MG63 (cell line): ENCODE results near the gene TOGARAM2. TPM values are rescaled to one million over a fixed set of nuclear protein-coding genes. Genes with fewer than 3 reads are reported as not detected.

Source experiments
- DNase-seq: peaks from one replicate; pipeline ENCODE4 v3.0.0-alpha.2; 2020
- H3K27me3 ChIP-seq: fragments of 250-450 bp; sonication (Bioruptor Pico); 2 replicates; pipeline ENCODE4 v1.5.1; 2020; ENCODE audit warnings: mild to moderate bottlenecking, moderate library complexity
- H3K36me3 ChIP-seq: fragments of 250-450 bp; sonication (Bioruptor Pico); 2 replicates; pipeline ENCODE4 v1.5.1; 2020; ENCODE audit warnings: mild to moderate bottlenecking, moderate library complexity
- H3K4me3 ChIP-seq: fragments of 250-450 bp; sonication (Bioruptor Pico); 2 replicates; pipeline ENCODE4 v1.5.1; 2020; ENCODE audit warnings: mild to moderate bottlenecking, moderate library complexity
- H3K9me3 ChIP-seq: fragments of 250-450 bp; sonication (Bioruptor Pico); 2 replicates; pipeline ENCODE4 v1.5.1; 2020; ENCODE audit warnings: mild to moderate bottlenecking, moderate library complexity
- total RNA-seq: library from RNA; depleted of rRNA; stranded (reverse); fragments of >200 nt; shearing (Covaris generic); gene quantifications from 2 replicates; pipeline ENCODE4 v1.2.3, GENCODE V29; 2014; ENCODE audit warnings: low replicate concordance

TOGARAM2 gene
- total RNA-seq, 1 experiment from 2014 or later, result 3.7 TPM

GRCh38 chr2:28990445-28990844 lies 9.3 kb downstream of the TOGARAM2 start:
- Histone ChIP-seq H3K4me3 (no peak overlapping the region), H3K9me3 (no peaks in the 10 kb centered on the region), H3K27me3 (no peaks in the 10 kb centered on the region), H3K36me3 (no peaks in the 10 kb centered on the region)
- no peak for DNase-seq

GRCh38 chr2:28991021-28991420 lies 9.9 kb downstream of the TOGARAM2 start:
- H3K36me3 ChIP-seq, result no peaks in the 10 kb centered on the region
- no peak overlapping the region for H3K4me3 ChIP-seq
- peak; percentile 50 for DNase-seq
- no peaks in the 10 kb centered on the region for H3K9me3 ChIP-seq
- H3K27me3 ChIP-seq, result no peaks in the 10 kb centered on the region

- Histone ChIP-seq H3K27me3 (no peaks in the 10 kb centered on the region), H3K36me3 (no peaks in the 10 kb centered on the region), H3K4me3 (no peak overlapping the region), H3K9me3 (no peaks in the 10 kb centered on the region)
- DNase-seq, result no peak
Observed at GRCh38 chr2:28991460-28991859, 10.4 kb downstream of the TOGARAM2 start.

- no peak for DNase-seq
- no peaks in the 10 kb centered on the region for H3K36me3 ChIP-seq
- no peak overlapping the region for H3K4me3 ChIP-seq
- no peaks in the 10 kb centered on the region for H3K27me3 ChIP-seq
- H3K9me3 ChIP-seq, result no peaks in the 10 kb centered on the region
Observed at GRCh38 chr2:28993206-28993960, 12.3 kb downstream of the TOGARAM2 start.

- Histone ChIP-seq H3K9me3 (no peaks in the 10 kb centered on the region), H3K36me3 (no peaks in the 10 kb centered on the region), H3K4me3 (no peak overlapping the region), H3K27me3 (no peaks in the 10 kb centered on the region)
- DNase-seq, result no peak
Observed at GRCh38 chr2:28994074-28994473, 13.0 kb downstream of the TOGARAM2 start.

GRCh38 chr2:28994679-28995078 lies 13.6 kb downstream of the TOGARAM2 start:
- no peaks in the 10 kb centered on the region for H3K27me3 ChIP-seq
- no peak overlapping the region for H3K4me3 ChIP-seq
- H3K9me3 ChIP-seq, result no peaks in the 10 kb centered on the region
- DNase-seq, result no peak
- H3K36me3 ChIP-seq, result no peaks in the 10 kb centered on the region

DNA sequence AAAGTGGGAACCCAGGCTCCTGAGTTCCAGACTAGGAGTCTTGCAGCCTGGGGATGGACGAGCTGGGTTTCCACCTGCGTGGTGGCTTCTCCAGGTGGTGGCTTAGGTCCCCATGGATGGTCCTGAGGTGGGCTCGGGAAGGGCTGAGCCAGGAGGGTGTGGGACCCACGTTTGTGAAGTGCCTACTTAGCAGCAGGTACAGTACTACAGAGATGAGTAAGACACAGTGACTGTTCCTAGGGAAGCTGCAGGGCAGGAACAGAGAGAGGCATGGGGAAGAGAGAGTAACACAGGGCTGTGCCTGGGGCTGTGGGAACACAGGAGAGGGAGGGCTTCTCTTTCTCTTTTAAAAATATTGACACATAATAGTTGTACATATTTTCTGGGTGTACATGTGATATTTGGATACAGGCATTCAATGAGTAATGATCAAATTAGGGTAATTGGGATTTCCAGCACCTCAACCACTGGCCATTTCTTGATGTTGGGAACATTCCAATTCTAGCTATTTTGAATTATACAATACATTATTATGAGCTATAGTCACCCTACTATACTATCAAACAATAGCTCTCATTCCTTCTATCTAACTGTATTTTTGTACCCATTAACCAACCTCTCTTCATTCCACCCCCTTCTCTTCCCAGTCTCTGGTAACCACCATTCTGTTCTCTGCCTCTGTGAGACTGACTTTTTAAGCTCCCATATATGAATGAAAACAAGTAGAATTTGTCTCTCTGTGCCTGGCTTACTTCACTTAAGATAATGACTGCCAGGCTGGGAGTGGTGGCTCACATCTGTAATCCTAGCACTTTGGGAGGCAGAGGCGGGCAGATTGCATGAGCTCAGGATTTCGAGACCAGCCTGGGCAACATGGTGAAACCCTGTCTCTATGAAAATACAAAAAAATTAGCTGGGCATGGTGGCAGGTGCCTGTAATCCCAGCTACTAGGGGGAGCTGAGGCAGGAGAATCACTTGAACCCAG lies 15.0 kb downstream of the TOGARAM2 start:
- no peak overlapping the region for H3K4me3 ChIP-seq
- no peak for DNase-seq

DNA sequence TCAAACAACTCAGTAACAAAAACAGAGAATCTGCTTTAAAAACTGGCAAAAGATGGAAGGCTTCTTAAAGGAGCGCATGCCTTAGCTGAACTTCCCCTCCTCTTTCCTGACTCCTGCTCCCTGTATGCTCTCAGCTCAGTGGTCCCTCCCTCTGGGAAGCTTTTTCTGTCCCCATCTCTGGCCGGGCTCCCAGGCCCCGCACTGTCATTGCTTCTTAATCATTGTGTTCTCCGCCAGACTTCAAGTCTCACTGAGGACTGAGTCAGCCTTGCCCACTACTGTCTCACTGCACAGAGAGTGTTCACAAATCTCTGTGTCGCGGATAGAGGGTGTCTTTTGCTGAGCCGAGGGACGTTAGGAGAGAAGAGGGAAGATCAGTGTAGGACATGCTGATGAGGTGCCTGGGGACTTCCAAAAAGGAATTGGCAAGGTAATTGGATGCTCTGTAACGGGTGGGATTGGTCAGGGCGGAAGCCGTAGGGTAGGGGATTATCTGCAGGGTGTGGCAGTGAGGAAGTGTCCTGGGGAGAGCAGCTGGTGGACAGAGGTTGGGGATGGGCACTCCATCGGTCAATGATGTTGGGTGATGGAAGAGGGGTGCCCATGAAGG lies 16.2 kb downstream of the TOGARAM2 start:
- no peaks in the 10 kb centered on the region for H3K36me3 ChIP-seq
- no peaks in the 10 kb centered on the region for H3K27me3 ChIP-seq
- no peak overlapping the region for H3K4me3 ChIP-seq
- H3K9me3 ChIP-seq, result no peaks in the 10 kb centered on the region
- DNase-seq, result peak; percentile 15

More for the DNA sequence above, 15.0 kb downstream of the TOGARAM2 start:
- H3K36me3 ChIP-seq, result no peaks in the 10 kb centered on the region
- H3K27me3 ChIP-seq, result no peaks in the 10 kb centered on the region
- no peaks in the 10 kb centered on the region for H3K9me3 ChIP-seq

DNA sequence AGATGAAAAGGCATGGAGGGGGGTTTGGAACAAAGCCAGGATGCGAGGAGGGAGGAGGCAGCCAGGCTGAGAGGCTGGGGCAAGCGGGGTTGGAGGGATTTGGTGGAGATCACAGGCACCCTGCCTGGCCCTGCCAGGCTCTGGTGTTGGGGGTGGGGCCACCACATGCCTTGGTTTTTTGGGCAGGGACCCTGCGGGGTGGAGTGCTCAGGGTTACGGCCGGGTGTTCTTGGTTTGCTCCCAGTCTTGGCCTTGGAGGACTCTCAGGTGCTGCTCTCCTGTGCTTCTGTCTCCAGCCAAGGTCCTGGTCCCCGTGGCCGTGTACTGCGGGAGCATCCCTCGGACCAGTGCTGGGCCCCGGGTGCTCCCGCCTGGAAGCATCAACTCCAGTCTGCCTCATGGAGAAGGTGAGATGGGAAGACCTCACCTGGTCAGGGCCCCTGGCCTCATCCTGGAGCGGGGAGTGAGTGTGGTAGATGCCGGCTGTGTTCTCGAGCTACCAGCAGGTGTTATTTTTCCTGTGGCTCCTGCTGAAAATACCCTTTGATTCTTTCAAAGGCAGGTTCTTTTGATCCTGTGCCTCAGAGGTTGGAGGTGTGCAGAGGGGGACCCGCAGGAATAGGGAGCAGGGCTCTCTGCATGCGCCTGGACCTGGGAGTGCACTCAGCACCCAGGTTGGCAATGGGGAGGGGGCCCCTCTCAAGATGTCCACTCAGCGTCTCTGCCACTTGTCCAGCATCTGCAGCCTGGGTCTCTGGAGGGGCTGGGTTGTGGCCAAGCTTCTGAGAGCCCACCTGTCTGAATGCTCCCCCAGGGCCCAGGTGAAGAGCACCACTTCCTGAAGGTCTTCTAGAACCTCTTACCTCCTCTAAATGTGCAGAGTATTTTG lies 17.0 kb downstream of the TOGARAM2 start:
- Histone ChIP-seq H3K27me3 (no peaks in the 10 kb centered on the region), H3K36me3 (no peaks in the 10 kb centered on the region), H3K9me3 (no peaks in the 10 kb centered on the region), H3K4me3 (no peak overlapping the region)
- no peak for DNase-seq

DNA sequence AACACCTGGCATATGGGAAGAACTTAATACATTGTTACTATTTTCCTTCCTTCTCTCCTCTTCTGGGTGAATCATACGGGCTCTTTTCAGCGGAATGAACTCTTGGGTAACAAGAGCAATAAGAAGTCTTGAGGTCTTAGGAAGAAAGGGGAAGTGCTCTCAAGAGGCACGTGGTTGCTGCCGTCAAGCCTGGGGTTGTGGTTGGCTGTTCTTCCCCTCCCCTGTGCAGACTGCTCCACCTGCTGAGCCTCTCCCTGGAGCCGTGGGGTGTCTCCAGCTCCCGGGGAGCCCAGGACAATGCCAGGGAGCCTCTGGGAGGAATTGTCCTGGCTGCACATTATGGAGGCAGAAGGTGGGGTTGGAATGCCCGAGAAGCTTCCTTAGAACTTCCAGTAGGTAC lies 19.4 kb downstream of the TOGARAM2 start:
- Histone ChIP-seq H3K9me3 (no peaks in the 10 kb centered on the region), H3K4me3 (no peak overlapping the region), H3K36me3 (no peaks in the 10 kb centered on the region), H3K27me3 (no peaks in the 10 kb centered on the region)
- DNase-seq, result no peak

DNA sequence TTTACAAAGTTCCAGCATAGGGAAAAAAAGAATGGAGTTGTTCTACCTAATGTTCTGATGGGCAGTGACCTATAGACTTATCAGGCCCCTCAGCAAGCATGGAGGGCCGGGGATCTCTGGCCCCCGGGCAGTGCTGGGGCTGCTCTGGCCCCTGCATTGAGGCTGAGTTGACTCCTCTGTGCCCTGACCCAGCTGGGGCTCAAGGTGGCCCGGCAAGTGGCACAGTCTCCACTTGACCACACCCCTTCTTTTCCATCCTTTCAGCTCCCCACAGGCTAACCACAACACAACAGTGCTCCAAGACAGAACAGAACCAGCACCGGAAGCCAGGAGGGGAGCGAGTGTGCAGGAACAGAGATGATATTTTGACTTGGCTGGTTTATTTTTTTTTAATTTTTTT lies 19.9 kb downstream of the TOGARAM2 start:
- H3K27me3 ChIP-seq, result no peaks in the 10 kb centered on the region
- H3K9me3 ChIP-seq, result no peaks in the 10 kb centered on the region
- no peak overlapping the region for H3K4me3 ChIP-seq
- no peaks in the 10 kb centered on the region for H3K36me3 ChIP-seq
- no peak for DNase-seq

DNA sequence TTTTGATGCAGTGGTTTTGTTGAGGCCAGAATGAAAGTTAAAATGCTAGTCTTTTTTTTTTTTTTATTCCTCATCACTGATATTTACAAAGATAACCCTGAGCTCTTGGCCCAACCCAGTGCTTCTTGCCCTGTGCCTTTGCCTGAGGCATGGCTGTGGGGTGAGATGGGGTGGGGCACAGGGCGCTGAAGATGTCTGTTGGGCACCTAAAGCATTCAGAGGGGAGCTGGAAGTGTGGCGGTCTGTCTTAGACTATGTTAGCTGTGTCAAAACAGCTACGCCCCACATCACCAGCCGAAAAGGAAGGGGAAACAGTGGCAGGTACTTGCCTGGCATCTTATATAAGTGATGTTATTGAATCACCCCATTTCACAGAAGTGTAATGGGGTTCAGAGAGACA lies 20.7 kb downstream of the TOGARAM2 start:
- Histone ChIP-seq H3K9me3 (no peaks in the 10 kb centered on the region), H3K36me3 (no peaks in the 10 kb centered on the region), H3K27me3 (no peaks in the 10 kb centered on the region), H3K4me3 (no peak overlapping the region)
- no peak for DNase-seq

GRCh38 chr2:29004755-29005154 lies 23.7 kb downstream of the TOGARAM2 start:
- H3K36me3 ChIP-seq, result no peaks in the 10 kb centered on the region

GRCh38 chr2:29005331-29005730 lies 24.2 kb downstream of the TOGARAM2 start:
- no peaks in the 10 kb centered on the region for H3K27me3 ChIP-seq
- no peaks in the 10 kb centered on the region for H3K36me3 ChIP-seq
- no peak overlapping the region for H3K4me3 ChIP-seq
- DNase-seq, result no peak
- H3K9me3 ChIP-seq, result no peaks in the 10 kb centered on the region

More at GRCh38 chr2:29004755-29005154, 23.7 kb downstream of the TOGARAM2 start:
- no peak for DNase-seq
- Histone ChIP-seq H3K9me3 (no peaks in the 10 kb centered on the region), H3K27me3 (no peaks in the 10 kb centered on the region), H3K4me3 (no peak overlapping the region)

- Histone ChIP-seq H3K4me3 (no peak overlapping the region), H3K9me3 (no peaks in the 10 kb centered on the region), H3K27me3 (no peaks in the 10 kb centered on the region), H3K36me3 (no peaks in the 10 kb centered on the region)
- no peak for DNase-seq
Observed at GRCh38 chr2:29006092-29006979, 25.2 kb downstream of the TOGARAM2 start.
